Natural killer cell (primary cell): ENCODE results near the gene MTCP1. TPM values are rescaled to one million over a fixed set of nuclear protein-coding genes. Genes with fewer than 3 reads are reported as not detected.

Source experiments
- ATAC-seq, 3 donors: fragments of 150-1000 bp in 2 of 3; fragments of 200-7000 bp in 1 of 3; cut with Tn5 transposase; 1 replicate in 1 of 3; 2 replicates in 2 of 3; pipeline ENCODE4 v1.10.0; 2021; ENCODE audit warnings: mild to moderate bottlenecking in 2 of 3, moderate library complexity in 2 of 3
- DNase-seq, 2 donors: peaks; one replicate each; pipeline versions ENCODE4 v3.0.0 to v3.0.0-alpha.2; 2013 to 2021; ENCODE audit warnings: mixed read lengths in 1 of 2
- H3K27ac ChIP-seq: one replicate; pipeline ENCODE4 v1.5.1; 2013; ENCODE audit warnings: mild to moderate bottlenecking, low read length
- H3K27me3 ChIP-seq: one replicate; pipeline ENCODE4 v1.6.1; 2013; ENCODE audit warnings: low read length; ENCODE audit not compliant: control insufficient read depth, insufficient read depth
- H3K36me3 ChIP-seq: one replicate; pipeline ENCODE4 v1.6.1; 2013; ENCODE audit warnings: low read length; ENCODE audit not compliant: control insufficient read depth, insufficient read depth
- H3K4me1 ChIP-seq: one replicate; pipeline ENCODE4 v1.6.1; 2013; ENCODE audit warnings: low read length; ENCODE audit not compliant: control insufficient read depth, insufficient read depth
- H3K4me3 ChIP-seq: one replicate; pipeline ENCODE4 v1.5.1; 2013; ENCODE audit warnings: low read length
- H3K9me3 ChIP-seq: one replicate; pipeline ENCODE4 v1.6.1; 2013; ENCODE audit warnings: low read length; ENCODE audit not compliant: control insufficient read depth, insufficient read depth
- H3K27ac Mint-ChIP-seq, 2 donors: one replicate each; pipeline ENCODE4 v1.8.0; 2022; ENCODE audit warnings: mild to moderate bottlenecking in 2 of 2, mixed read lengths in 2 of 2, moderate library complexity in 1 of 2
- H3K27me3 Mint-ChIP-seq, 2 donors: one replicate each; pipeline ENCODE4 v1.8.0; 2022; ENCODE audit warnings: low read depth in 2 of 2, mixed read lengths in 2 of 2
- H3K36me3 Mint-ChIP-seq: one replicate; pipeline ENCODE4 v1.8.0; 2022; ENCODE audit warnings: mixed read lengths
- H3K4me1 Mint-ChIP-seq, 2 donors: one replicate each; pipeline ENCODE4 v1.8.0; 2022; ENCODE audit warnings: mixed read lengths in 2 of 2
- H3K4me3 Mint-ChIP-seq: one replicate; pipeline ENCODE4 v1.8.0; 2022; ENCODE audit warnings: mild to moderate bottlenecking, moderate library complexity, mixed read lengths
- H3K9me3 Mint-ChIP-seq, 2 donors: one replicate each; pipeline ENCODE4 v1.8.0; 2022; ENCODE audit warnings: mixed read lengths in 2 of 2
- WGBS: methylation state at CpG from one replicate; pipeline ENCODE4 v1.1.7; 2013; ENCODE audit warnings: missing lambda C conversion rate; ENCODE audit not compliant: insufficient coverage; 5-methylcytosine and 5-hydroxymethylcytosine counted together
- intact Hi-C: fragments of 100-400 bp; cut with micrococcal nuclease; formaldehyde crosslinking; loops from one replicate; pipeline ENCODE4 v1.14.2; 2022
- total RNA-seq, 4 donors: library from RNA; stranded (reverse); fragments of 120-200 nt in 1 of 4; gene quantifications; one replicate each; pipeline versions ENCODE4 v1.2.3 to v1.2.4, GENCODE V29; 2013 to 2022
- TF ChIP-seq, protein P1 (sequence below): fragments of 200-600 bp; IDR thresholded peaks from one replicate; pipeline ENCODE4 v1.8.0; 2022; ENCODE audit warnings: antibody characterized with exemption

The MTCP1 gene
- total RNA-seq, 3 donors from 2014 or later (not counting 1 experiment from before 2014, with no cell fraction given), result 12.1 to 17.3 (median 14.0) TPM

DNA sequence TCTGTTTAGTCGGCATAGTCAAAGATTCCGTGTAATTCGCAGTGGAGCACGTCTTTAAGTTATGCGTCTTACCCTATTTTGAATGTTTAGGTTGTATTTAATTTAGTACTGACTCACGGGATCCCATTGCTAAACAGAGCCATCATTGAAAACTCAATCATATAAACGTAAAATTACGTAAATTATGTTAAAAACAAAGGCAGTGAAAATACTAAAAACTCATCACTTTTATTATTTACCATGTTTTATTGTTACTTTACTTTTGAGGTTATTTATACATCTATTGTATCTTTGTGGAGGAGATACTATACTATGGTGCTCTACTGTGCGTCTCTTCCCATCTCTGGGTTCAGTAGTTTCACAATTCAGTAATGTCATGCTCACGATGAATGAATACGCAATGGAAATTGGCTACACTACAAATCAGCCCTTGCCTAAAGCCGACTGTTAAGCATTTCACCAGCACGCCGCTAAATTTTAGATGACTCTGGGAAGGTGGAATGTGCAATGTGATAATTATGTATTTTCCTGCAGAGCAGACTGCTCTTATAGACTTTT, 43.3 kb downstream of the MTCP1 start:
- Mint-ChIP-seq H3K4me3 (peak overlapping the region; percentile 91), H3K36me3 (no peaks in the 10 kb centered on the region), H3K27ac (peak overlapping the region; percentile 87 to 95), H3K4me1 (peaks cover 5 to 6% of the 10 kb centered on the region in 2 donors), H3K9me3 (no peaks in the 10 kb centered on the region), H3K27me3 (no peaks in the 10 kb centered on the region)
- WGBS, result 6% methylated on average over 6 of the region's 14 CpGs
- no peaks in the 10 kb centered on the region for H3K4me1 ChIP-seq
- peak overlapping the region; percentile 100 for H3K27ac ChIP-seq
- DNase-seq (peak in 1 of 2 donors; percentile 50), ATAC-seq (peak in 1 of 3 donors; percentile 13)
- peak overlapping the region; percentile 92 for H3K4me3 ChIP-seq
- H3K27me3 ChIP-seq, result no peaks in the 10 kb centered on the region
- H3K36me3 ChIP-seq, result no peaks in the 10 kb centered on the region
- no peaks in the 10 kb centered on the region for H3K9me3 ChIP-seq
- intact Hi-C loops, result loop anchor here (2.0 kb wide), 1 partner anchor 43 kb away; the partner anchor contains the start of genes BRCC3, CMC4 and MTCP1
- TF ChIP-seq, protein P1, sequence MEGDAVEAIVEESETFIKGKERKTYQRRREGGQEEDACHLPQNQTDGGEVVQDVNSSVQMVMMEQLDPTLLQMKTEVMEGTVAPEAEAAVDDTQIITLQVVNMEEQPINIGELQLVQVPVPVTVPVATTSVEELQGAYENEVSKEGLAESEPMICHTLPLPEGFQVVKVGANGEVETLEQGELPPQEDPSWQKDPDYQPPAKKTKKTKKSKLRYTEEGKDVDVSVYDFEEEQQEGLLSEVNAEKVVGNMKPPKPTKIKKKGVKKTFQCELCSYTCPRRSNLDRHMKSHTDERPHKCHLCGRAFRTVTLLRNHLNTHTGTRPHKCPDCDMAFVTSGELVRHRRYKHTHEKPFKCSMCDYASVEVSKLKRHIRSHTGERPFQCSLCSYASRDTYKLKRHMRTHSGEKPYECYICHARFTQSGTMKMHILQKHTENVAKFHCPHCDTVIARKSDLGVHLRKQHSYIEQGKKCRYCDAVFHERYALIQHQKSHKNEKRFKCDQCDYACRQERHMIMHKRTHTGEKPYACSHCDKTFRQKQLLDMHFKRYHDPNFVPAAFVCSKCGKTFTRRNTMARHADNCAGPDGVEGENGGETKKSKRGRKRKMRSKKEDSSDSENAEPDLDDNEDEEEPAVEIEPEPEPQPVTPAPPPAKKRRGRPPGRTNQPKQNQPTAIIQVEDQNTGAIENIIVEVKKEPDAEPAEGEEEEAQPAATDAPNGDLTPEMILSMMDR, result no peak

DNA sequence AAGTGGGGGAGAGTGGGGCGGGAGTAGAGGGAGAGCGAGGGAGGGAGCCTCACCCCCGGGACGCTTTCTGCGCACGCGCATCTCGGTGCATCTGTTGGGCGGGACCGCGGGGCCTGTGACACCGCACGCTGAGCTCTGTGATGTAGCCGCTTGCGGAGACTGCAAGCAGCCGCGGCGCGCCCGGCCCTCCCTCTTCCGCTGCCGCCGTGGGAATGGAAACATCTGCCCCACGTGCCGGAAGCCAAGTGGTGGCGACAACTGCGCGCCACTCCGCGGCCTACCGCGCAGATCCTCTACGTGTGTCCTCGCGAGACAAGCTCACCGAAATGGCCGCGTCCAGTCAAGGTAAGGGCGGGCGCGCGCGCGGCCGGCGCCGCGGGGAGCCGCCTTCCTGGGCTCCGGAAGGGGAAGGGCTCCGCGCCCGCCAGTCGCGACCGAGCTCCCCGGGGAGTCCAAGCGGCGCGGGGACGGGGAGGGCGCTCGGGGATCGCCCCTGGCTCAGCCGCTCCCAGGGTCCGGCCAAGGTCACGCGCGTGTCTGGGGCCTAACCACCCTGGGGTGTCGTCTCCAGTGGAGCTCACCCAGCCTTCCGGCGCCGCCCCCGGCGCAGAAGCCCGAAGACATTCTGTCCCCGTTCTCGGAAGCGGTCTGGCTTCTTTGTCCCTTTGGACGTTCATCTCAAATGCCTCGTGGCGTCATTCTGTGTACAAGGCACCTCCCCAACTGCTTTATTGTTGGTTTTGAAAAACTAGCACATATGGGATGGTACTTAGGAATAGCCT, 44.0 kb downstream of the MTCP1 start, which contains the start of gene FUNDC2:
Gene FUNDC2, plus strand, starts transcription at position 118 of the 782 bp plus-strand sequence. Its CDS starts 95 bp downstream, at position 213.
- H3K4me3 Mint-ChIP-seq, result peak within 1 kb of the TSS; percentile 91
- peaks cover 5 to 6% of the 10 kb centered on the region in 2 donors for H3K4me1 Mint-ChIP-seq
- 0% methylated on average over 74 of the region's 82 CpGs for WGBS
- H3K36me3 Mint-ChIP-seq, result no peaks in the 10 kb centered on the region
- Histone ChIP-seq H3K27me3 (no peaks in the 10 kb centered on the region), H3K9me3 (no peaks in the 10 kb centered on the region), H3K27ac (peak within 1 kb of the TSS; percentile 100), H3K36me3 (no peaks in the 10 kb centered on the region), H3K4me3 (peak within 1 kb of the TSS; percentile 92), H3K4me1 (no peaks in the 10 kb centered on the region)
- peak; percentile 84 to 93 (median 85) for ATAC-seq
- H3K27ac Mint-ChIP-seq, result peak within 1 kb of the TSS; percentile 87 to 95
- TF ChIP-seq, protein P1, result no peak
- peak; percentile 86 to 96 for DNase-seq
- H3K27me3 Mint-ChIP-seq, result peaks cover 0 to 7% of the 10 kb centered on the region in 2 donors
- intact Hi-C loops, result loop anchor here (1.0 to 2.0 kb wide), 2 partner anchors 30 to 44 kb away; partner anchors contain the start of genes BRCC3, CMC4 and MTCP1
- H3K9me3 Mint-ChIP-seq, result no peaks in the 10 kb centered on the region

DNA sequence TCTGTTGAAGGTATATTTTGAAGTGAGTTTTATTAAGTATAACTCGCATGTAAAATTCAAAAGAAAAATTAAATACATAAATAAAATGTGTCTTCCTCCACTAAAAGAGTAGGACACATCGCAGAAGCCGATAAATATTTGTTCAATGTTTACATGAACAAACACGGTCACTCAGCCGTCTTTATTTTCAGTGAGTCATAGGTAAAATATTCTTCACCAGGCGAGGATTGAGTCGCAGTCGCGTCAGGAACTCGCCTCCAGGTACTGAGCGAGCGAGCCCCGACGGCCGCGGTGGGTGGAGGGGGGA, 44.6 kb downstream of the MTCP1 start:
- DNase-seq (no peak), ATAC-seq (no peak)
- H3K9me3 ChIP-seq, result no peaks in the 10 kb centered on the region
- intact Hi-C loops, result loop anchor here (1.0 to 2.0 kb wide), 2 partner anchors 31 to 44 kb away; partner anchors contain the start of genes BRCC3, CMC4 and MTCP1
- Mint-ChIP-seq H3K27ac (peak overlapping the region; percentile 87 to 95), H3K36me3 (no peaks in the 10 kb centered on the region), H3K4me3 (peak overlapping the region; percentile 77), H3K4me1 (peaks cover 5 to 6% of the 10 kb centered on the region in 2 donors), H3K27me3 (peaks cover 0 to 7% of the 10 kb centered on the region in 2 donors), H3K9me3 (no peaks in the 10 kb centered on the region)
- H3K27me3 ChIP-seq, result no peaks in the 10 kb centered on the region
- H3K4me1 ChIP-seq, result no peaks in the 10 kb centered on the region
- peak overlapping the region; percentile 38 for H3K4me3 ChIP-seq
- H3K27ac ChIP-seq, result peak overlapping the region; percentile 100
- H3K36me3 ChIP-seq, result no peaks in the 10 kb centered on the region
- TF ChIP-seq, protein P1, result no peak
- 0% methylated on average over 14 of the region's 16 CpGs for WGBS
